ENCODE data around the gene JUN.

The JUN gene

GRCh38 chr1:58783993-58784757 lies at the start of gene JUN:
TSS of gene JUN (minus strand) at chr1:58784047. CDS start at chr1:58783070, 977 bp downstream.
- peaks cover 0 to 11% of the 10 kb centered on the region in 2 donors for H3K9me3 ChIP-seq (ENCODE audit: control insufficient read depth in 1 of 2, low read length in 2 of 2)
- peaks cover 7 to 8% of the 10 kb centered on the region in 2 donors for H3K36me3 ChIP-seq (ENCODE audit: control insufficient read depth in 1 of 2, insufficient read depth in 2 of 2, low read length in 2 of 2)
- peak within 1 kb of the TSS; percentile 99 to 100 for H3K9ac ChIP-seq (ENCODE audit: low read depth in 1 of 2, low read length in 2 of 2)
- peaks cover 22 to 25% of the 10 kb centered on the region in 2 donors for H3K4me1 ChIP-seq (ENCODE audit: control insufficient read depth in 1 of 2, insufficient read depth in 2 of 2, low read length in 2 of 2)
- H3K27me3 ChIP-seq (ENCODE audit: control insufficient read depth in 1 of 2, insufficient read depth in 2 of 2, low read length in 2 of 2) = no peaks in the 10 kb centered on the region
- H3K27ac ChIP-seq (ENCODE audit: low read depth, low read length) = peak within 1 kb of the TSS; percentile 99
- peak within 1 kb of the TSS; percentile 92 to 93 for H3K4me3 ChIP-seq (ENCODE audit: low read depth in 1 of 2, low read length in 2 of 2)

DNA sequence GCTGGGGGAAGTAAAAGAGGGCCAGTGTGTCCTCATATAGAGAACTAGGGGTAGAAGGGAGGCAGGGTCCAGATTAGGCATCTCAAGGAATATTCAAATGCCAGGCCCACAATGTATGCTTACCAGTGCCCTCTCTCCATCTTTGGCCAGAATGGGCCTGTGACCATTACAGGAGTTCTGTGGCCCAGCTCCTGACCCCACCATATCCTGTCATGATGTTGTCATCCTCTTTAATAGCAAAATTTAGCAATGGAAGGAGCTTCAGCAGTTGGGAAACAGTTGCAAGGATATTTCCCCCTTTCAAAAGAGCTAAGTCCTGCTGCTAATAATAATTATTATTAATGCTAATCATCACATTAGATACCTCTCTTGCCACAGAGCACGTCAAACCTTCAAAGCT lies 49.3 kb upstream of the JUN start:
- H3K36me3 ChIP-seq (ENCODE audit: control insufficient read depth in 1 of 2, insufficient read depth in 2 of 2, low read length in 2 of 2) = no peaks in the 10 kb centered on the region
- H3K27ac ChIP-seq (ENCODE audit: low read depth, low read length) = no peak overlapping the region
- no peaks in the 10 kb centered on the region for H3K27me3 ChIP-seq (ENCODE audit: control insufficient read depth in 1 of 2, insufficient read depth in 2 of 2, low read length in 2 of 2)
- no peaks in the 10 kb centered on the region for H3K9me3 ChIP-seq (ENCODE audit: control insufficient read depth in 1 of 2, low read length in 2 of 2)
- no peak overlapping the region for H3K4me3 ChIP-seq (ENCODE audit: low read depth in 1 of 2, low read length in 2 of 2)
- H3K9ac ChIP-seq (ENCODE audit: low read depth in 1 of 2, low read length in 2 of 2) = no peak overlapping the region
- no peaks in the 10 kb centered on the region for H3K4me1 ChIP-seq (ENCODE audit: control insufficient read depth in 1 of 2, insufficient read depth in 2 of 2, low read length in 2 of 2)

- H3K4me1 ChIP-seq (ENCODE audit: control insufficient read depth in 1 of 2, insufficient read depth in 2 of 2, low read length in 2 of 2) = no peaks in the 10 kb centered on the region
- H3K27ac ChIP-seq (ENCODE audit: low read depth, low read length) = no peak overlapping the region
- no peaks in the 10 kb centered on the region for H3K27me3 ChIP-seq (ENCODE audit: control insufficient read depth in 1 of 2, insufficient read depth in 2 of 2, low read length in 2 of 2)
- H3K9me3 ChIP-seq (ENCODE audit: control insufficient read depth in 1 of 2, low read length in 2 of 2) = peaks cover 0 to 10% of the 10 kb centered on the region in 2 donors
- H3K4me3 ChIP-seq (ENCODE audit: low read depth in 1 of 2, low read length in 2 of 2) = no peak overlapping the region
- H3K36me3 ChIP-seq (ENCODE audit: control insufficient read depth in 1 of 2, insufficient read depth in 2 of 2, low read length in 2 of 2) = no peaks in the 10 kb centered on the region
- no peak overlapping the region for H3K9ac ChIP-seq (ENCODE audit: low read depth in 1 of 2, low read length in 2 of 2)
Measured at GRCh38 chr1:58830291-58830690, 46.4 kb upstream of the JUN start.

- Histone ChIP-seq H3K9ac (ENCODE audit: low read depth in 1 of 2, low read length in 2 of 2) (no peak overlapping the region), H3K4me1 (ENCODE audit: control insufficient read depth in 1 of 2, insufficient read depth in 2 of 2, low read length in 2 of 2) (peaks cover 1 to 3% of the 10 kb centered on the region in 2 donors), H3K4me3 (ENCODE audit: low read depth in 1 of 2, low read length in 2 of 2) (no peak overlapping the region), H3K36me3 (ENCODE audit: control insufficient read depth in 1 of 2, insufficient read depth in 2 of 2, low read length in 2 of 2) (no peaks in the 10 kb centered on the region), H3K27ac (ENCODE audit: low read depth, low read length) (no peak overlapping the region), H3K27me3 (ENCODE audit: control insufficient read depth in 1 of 2, insufficient read depth in 2 of 2, low read length in 2 of 2) (no peaks in the 10 kb centered on the region), H3K9me3 (ENCODE audit: control insufficient read depth in 1 of 2, low read length in 2 of 2) (peaks cover 0 to 10% of the 10 kb centered on the region in 2 donors)
Measured at GRCh38 chr1:58829866-58830265, 46.0 kb upstream of the JUN start.

DNA sequence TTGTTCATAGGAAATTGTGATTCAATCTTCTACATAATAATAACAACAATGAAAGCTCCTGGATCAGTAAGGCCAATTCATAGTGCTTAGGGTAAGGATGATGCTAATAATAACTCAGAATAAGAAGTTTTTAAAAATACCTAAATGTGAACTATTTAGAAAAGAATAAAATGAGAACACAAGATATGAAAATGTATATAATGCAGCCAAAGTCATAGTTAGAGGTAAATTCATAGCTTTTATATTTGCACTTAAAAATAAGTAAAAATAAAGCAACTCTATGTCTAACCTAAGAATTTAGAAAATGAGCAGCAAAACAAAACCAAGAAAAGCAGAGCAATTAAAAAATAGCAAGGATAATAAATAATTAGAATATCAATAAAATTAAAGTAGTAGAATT lies 43.5 kb upstream of the JUN start:
- H3K36me3 ChIP-seq (ENCODE audit: control insufficient read depth in 1 of 2, insufficient read depth in 2 of 2, low read length in 2 of 2) = no peaks in the 10 kb centered on the region
- no peak overlapping the region for H3K9ac ChIP-seq (ENCODE audit: low read depth in 1 of 2, low read length in 2 of 2)
- peaks cover 0 to 10% of the 10 kb centered on the region in 2 donors for H3K9me3 ChIP-seq (ENCODE audit: control insufficient read depth in 1 of 2, low read length in 2 of 2)
- no peak overlapping the region for H3K27ac ChIP-seq (ENCODE audit: low read depth, low read length)
- H3K4me1 ChIP-seq (ENCODE audit: control insufficient read depth in 1 of 2, insufficient read depth in 2 of 2, low read length in 2 of 2) = peaks cover 6 to 9% of the 10 kb centered on the region in 2 donors
- no peaks in the 10 kb centered on the region for H3K27me3 ChIP-seq (ENCODE audit: control insufficient read depth in 1 of 2, insufficient read depth in 2 of 2, low read length in 2 of 2)
- no peak overlapping the region for H3K4me3 ChIP-seq (ENCODE audit: low read depth in 1 of 2, low read length in 2 of 2)

DNA sequence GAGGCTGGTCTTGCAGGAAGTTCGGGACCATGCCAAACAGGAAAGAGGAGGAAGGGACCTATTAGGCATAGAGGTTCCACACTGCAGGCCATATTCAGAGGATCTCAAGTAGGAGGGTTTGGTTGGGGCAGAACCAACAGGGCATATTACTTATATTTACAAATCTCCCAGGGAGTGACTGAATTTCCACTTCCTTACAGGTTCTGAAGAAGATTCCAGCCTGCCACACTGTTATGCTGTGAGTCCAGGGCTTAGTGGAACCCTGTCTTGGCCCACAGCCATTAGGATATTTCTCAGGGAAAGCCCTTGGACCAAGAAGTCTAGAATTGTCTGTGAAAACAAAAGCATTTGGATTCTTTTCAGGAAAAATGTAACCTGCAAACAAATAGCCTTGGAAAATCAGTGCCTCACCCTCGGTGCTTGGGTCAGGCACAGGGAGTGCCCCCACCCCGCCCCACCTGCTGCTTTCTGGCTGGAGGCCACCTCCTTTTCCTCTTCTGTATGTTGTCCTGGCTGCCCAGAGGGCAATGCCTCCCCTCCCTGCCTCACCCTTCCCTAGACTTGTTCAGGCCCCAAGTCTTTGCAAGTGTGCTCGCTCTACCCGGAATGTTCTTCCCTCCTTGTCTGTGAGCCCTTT lies 41.0 kb upstream of the JUN start:
- Histone ChIP-seq H3K4me3 (ENCODE audit: low read depth in 1 of 2, low read length in 2 of 2) (no peak overlapping the region), H3K27ac (ENCODE audit: low read depth, low read length) (no peak overlapping the region), H3K36me3 (ENCODE audit: control insufficient read depth in 1 of 2, insufficient read depth in 2 of 2, low read length in 2 of 2) (no peaks in the 10 kb centered on the region), H3K4me1 (ENCODE audit: control insufficient read depth in 1 of 2, insufficient read depth in 2 of 2, low read length in 2 of 2) (peaks cover 8 to 9% of the 10 kb centered on the region in 2 donors), H3K27me3 (ENCODE audit: control insufficient read depth in 1 of 2, insufficient read depth in 2 of 2, low read length in 2 of 2) (no peaks in the 10 kb centered on the region), H3K9me3 (ENCODE audit: control insufficient read depth in 1 of 2, low read length in 2 of 2) (peaks cover 0 to 10% of the 10 kb centered on the region in 2 donors), H3K9ac (ENCODE audit: low read depth in 1 of 2, low read length in 2 of 2) (no peak overlapping the region)

- Histone ChIP-seq H3K9ac (ENCODE audit: low read depth in 1 of 2, low read length in 2 of 2) (no peak overlapping the region), H3K36me3 (ENCODE audit: control insufficient read depth in 1 of 2, insufficient read depth in 2 of 2, low read length in 2 of 2) (no peaks in the 10 kb centered on the region), H3K9me3 (ENCODE audit: control insufficient read depth in 1 of 2, low read length in 2 of 2) (peaks cover 0 to 10% of the 10 kb centered on the region in 2 donors), H3K4me1 (ENCODE audit: control insufficient read depth in 1 of 2, insufficient read depth in 2 of 2, low read length in 2 of 2) (peaks cover 9 to 10% of the 10 kb centered on the region in 2 donors), H3K27me3 (ENCODE audit: control insufficient read depth in 1 of 2, insufficient read depth in 2 of 2, low read length in 2 of 2) (no peaks in the 10 kb centered on the region), H3K4me3 (ENCODE audit: low read depth in 1 of 2, low read length in 2 of 2) (no peak overlapping the region), H3K27ac (ENCODE audit: low read depth, low read length) (no peak overlapping the region)
Measured at GRCh38 chr1:58823481-58824010, 39.7 kb upstream of the JUN start.

- no peak overlapping the region for H3K9ac ChIP-seq (ENCODE audit: low read depth in 1 of 2, low read length in 2 of 2)
- H3K27me3 ChIP-seq (ENCODE audit: control insufficient read depth in 1 of 2, insufficient read depth in 2 of 2, low read length in 2 of 2) = no peaks in the 10 kb centered on the region
- no peak overlapping the region for H3K27ac ChIP-seq (ENCODE audit: low read depth, low read length)
- H3K9me3 ChIP-seq (ENCODE audit: control insufficient read depth in 1 of 2, low read length in 2 of 2) = no peaks in the 10 kb centered on the region
- H3K4me3 ChIP-seq (ENCODE audit: low read depth in 1 of 2, low read length in 2 of 2) = no peak overlapping the region
- H3K36me3 ChIP-seq (ENCODE audit: control insufficient read depth in 1 of 2, insufficient read depth in 2 of 2, low read length in 2 of 2) = no peaks in the 10 kb centered on the region
- peaks cover 15 to 18% of the 10 kb centered on the region in 2 donors for H3K4me1 ChIP-seq (ENCODE audit: control insufficient read depth in 1 of 2, insufficient read depth in 2 of 2, low read length in 2 of 2)
Measured at GRCh38 chr1:58821309-58821708, 37.5 kb upstream of the JUN start.

DNA sequence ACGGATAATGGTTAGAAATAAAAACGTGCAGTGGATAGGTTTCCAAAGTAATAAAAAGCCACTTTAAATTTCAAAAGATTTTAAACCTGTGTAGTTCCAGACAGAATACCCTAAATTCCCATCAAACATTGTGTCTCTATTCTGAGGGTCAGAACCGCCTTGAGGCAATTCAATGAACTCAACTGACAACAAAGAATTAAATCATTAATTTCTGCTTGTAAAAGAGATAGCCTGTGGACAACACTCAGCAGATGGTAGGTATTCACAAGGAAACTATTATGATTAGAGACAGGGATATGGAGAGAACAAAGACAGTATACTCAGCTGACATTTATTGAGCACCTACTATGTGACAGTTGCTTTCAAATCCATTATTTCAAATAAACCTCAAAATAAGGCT lies 35.1 kb upstream of the JUN start:
- peaks cover 18 to 24% of the 10 kb centered on the region in 2 donors for H3K4me1 ChIP-seq (ENCODE audit: control insufficient read depth in 1 of 2, insufficient read depth in 2 of 2, low read length in 2 of 2)

DNA sequence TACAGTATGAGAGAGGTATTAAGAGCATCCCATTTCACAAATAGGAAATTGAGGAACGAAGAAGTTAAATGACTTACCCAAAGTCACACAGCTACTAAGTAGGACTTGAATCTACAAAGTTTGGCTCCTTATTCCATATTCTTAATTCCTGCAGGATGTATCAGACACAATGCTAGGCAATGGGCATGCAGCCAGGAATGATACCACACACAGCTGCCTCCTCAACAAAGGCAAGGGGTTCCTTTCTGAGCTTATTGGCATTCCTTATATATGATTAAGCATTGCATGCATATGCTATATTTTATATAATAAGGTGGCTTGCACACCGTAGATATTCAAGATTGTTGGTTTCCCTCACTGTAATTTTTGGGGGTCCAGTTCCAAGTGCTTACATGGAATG lies 34.2 kb upstream of the JUN start:
- H3K27me3 ChIP-seq (ENCODE audit: control insufficient read depth in 1 of 2, insufficient read depth in 2 of 2, low read length in 2 of 2) = no peaks in the 10 kb centered on the region
- no peak overlapping the region for H3K9ac ChIP-seq (ENCODE audit: low read depth in 1 of 2, low read length in 2 of 2)
- H3K4me3 ChIP-seq (ENCODE audit: low read depth in 1 of 2, low read length in 2 of 2) = no peak overlapping the region
- H3K27ac ChIP-seq (ENCODE audit: low read depth, low read length) = no peak overlapping the region
- H3K4me1 ChIP-seq (ENCODE audit: control insufficient read depth in 1 of 2, insufficient read depth in 2 of 2, low read length in 2 of 2) = peaks cover 27 to 31% of the 10 kb centered on the region in 2 donors
- no peaks in the 10 kb centered on the region for H3K36me3 ChIP-seq (ENCODE audit: control insufficient read depth in 1 of 2, insufficient read depth in 2 of 2, low read length in 2 of 2)
- H3K9me3 ChIP-seq (ENCODE audit: control insufficient read depth in 1 of 2, low read length in 2 of 2) = no peaks in the 10 kb centered on the region

More for the DNA sequence above, 35.1 kb upstream of the JUN start:
- no peak overlapping the region for H3K4me3 ChIP-seq (ENCODE audit: low read depth in 1 of 2, low read length in 2 of 2)
- H3K9me3 ChIP-seq (ENCODE audit: control insufficient read depth in 1 of 2, low read length in 2 of 2) = no peaks in the 10 kb centered on the region
- H3K36me3 ChIP-seq (ENCODE audit: control insufficient read depth in 1 of 2, insufficient read depth in 2 of 2, low read length in 2 of 2) = no peaks in the 10 kb centered on the region
- no peaks in the 10 kb centered on the region for H3K27me3 ChIP-seq (ENCODE audit: control insufficient read depth in 1 of 2, insufficient read depth in 2 of 2, low read length in 2 of 2)
- no peak overlapping the region for H3K9ac ChIP-seq (ENCODE audit: low read depth in 1 of 2, low read length in 2 of 2)
- no peak overlapping the region for H3K27ac ChIP-seq (ENCODE audit: low read depth, low read length)

All from duodenal mucosa (tissue), 2 donors.